Right forelimb (tissue), 1 donor: ENCODE measurements around the gene GPR146.

Source experiments
- DNase-seq: peaks from one replicate; pipeline ENCODE4 v3.0.0-alpha.2; 2018

The GPR146 gene

DNA sequence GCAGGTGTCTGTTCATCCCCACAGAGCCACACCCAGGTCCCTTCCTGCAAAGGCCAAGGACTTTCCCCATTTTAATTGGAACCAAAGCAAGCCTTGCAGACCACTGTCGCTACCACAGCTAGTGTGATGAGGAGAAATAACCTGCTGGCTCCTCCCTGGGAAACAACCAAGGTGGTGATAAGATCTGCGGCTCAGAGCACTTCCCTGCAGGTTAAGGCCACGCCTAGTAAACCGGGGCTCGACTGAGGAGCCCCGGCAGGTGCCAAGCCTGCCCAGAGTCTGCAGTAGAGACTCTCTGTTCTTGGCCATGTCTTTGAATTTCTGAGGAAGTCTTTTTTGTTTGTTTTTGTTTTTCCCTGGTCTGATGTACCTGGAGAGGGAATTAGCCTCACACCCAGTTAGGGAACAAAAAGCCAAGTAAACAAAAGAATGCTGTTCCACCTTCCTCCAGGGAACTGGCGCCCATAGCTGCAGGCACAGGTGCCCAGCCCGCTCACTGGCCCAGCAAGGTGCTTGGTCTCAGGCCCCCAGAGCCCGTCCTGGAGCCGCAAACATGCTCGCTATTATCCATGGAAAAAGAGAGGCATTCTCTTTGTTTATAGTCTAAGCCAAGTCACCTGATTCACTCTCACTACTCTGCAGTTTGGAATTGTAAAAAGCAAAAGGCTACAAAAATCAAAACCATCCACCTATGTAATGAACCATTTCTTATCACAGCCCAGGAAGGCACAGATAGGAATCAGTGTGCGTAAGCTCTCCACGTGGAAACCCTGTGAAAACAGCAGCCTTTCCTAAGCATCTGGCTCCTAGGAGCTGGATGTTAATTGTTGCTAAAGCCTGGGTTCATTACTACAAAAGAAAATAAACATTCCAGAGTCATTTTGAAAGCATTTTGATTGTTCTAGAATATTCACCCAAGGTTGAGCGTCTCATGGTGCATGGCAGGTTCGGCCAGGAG lies 2.7 kb downstream of the GPR146 start:
- no peak for DNase-seq

DNA sequence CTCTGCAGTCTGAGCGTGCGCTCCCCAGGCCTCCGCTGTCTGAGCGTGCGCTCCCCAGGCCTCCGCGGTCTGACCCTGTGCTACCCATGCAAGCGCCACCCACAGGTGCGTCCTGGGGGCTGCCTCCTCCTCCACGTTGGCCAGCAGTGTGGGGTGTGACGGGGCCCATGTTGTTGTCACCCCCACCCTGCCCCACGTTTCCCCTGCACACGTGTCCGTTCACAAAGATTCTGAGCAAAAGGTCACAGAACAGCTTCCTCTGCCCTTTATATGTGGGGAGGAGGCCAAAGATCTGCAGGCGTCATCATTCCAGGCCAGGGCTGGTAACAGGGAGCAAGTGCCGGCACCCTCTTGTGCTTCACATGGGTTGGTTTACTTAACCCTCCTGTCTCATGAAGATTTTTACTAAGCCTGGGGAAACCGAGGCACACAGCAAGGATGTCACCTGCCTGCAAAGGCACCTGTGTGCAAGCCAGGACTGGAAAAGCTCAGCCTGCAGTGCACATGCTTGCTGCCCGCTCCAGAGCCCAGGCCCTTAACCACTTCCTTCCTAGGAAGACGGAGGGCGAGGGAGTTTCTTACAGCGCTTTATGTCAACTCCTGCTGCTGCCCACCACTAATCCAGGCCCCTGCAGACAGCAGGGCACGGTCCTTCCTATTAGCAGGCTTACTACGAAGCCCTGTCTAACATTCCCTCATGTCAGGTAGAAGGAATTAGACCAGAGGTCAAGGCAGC lies 4.8 kb downstream of the GPR146 start:
- no peak for DNase-seq

DNA sequence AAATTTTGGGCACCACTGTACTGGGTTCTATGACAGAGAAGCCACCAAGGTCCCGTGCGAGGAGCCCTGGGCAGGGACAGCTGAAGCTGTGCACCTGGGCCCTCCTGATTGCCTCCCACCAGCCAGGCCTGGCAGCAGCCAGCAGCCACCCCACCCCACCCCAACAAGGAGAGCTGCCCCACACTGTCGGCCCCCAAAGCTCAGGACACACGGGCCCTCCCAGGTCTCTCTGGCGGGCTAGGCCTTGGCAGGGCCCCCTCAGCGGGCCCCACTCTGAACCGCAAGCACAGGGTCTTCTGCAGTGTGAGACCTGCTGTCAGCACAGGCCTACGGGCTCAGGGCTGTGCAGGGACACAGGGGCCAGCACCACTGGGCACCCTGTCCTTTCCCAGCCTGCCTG lies 5.5 kb downstream of the GPR146 start:
- DNase-seq, result no peak

DNA sequence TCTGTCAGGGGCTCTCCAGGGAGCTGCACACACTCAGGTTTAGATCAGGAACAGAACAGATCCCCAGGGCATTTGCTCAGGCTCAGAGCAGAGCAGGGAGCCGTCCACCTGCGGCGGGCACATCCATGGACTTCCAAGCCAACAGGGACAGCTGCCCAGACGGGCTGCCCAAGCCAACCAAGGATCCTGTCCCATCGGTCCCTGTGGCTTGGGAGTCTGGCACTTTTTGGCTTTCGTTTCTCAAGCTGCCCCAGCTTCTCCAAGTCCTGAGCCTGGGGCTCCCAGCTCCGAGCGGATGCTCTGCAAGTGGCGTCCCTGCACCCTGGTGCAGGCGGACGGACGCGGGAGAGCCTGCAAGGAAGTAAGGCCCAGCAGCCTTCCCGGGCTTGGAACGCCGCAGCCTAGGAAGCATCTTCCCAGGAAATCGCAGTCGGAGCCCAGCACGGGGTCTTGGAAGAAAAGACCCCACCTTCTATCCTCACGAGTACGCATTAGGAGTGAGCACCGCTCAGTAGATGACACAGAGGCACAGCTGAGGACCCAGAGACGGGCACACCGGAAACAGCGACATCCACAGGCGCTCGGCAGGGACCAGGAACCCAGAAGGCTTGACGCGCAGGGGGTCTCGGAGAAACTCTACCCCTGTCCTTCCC lies 6.0 kb downstream of the GPR146 start:
- DNase-seq, result no peak

GRCh38 chr7:1050956-1051690 lies 6.8 kb downstream of the GPR146 start:
- DNase-seq, result no peak

DNA sequence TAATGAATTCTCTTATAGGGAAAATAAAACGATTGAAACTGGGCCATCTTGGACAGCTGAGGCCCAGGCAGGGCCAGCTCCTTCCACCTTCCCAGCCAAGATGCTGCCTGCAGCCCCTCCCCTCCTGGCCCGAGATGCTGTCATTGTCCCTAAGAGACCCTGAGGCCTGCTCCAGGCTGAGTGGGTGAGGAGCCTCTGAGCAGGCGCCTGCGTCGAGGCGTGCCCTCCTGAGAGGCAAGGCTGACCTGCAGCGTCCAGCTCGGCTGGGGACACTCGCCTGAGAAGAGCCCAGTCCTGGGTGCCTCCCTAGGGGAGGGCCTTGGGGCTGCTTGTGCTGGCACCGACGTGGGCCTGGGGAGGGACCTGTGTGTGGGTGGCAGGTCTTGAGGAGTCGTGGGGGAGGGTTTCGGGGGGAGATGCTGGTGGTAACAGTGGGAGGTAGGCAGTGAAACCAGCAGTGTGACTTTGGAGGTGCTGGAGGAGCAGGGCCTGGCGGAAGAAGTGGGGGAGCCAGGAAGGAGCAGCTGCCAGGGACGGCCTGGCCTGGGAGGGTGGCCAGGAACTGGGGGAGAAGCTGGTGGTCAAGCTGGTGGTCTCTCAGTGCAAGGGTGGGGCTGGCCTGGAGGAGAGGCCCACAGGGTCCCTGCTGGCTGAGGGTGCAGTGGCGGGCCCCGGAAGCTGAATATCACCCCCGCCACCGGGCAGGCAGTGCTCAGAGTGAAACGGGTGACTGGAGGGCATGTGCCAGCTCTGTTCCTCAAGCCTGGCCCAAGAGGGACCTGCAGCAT lies 7.9 kb downstream of the GPR146 start:
- DNase-seq, result no peak

- DNase-seq, result no peak
Observed at GRCh38 chr7:1053002-1053411, 8.7 kb downstream of the GPR146 start.

- DNase-seq, result no peak
Observed at GRCh38 chr7:1053816-1054370, 9.5 kb downstream of the GPR146 start.

- DNase-seq, result no peak
Observed at GRCh38 chr7:1054438-1054837, 10.1 kb downstream of the GPR146 start.

GRCh38 chr7:1054861-1055450 lies 10.6 kb downstream of the GPR146 start:
- peak; percentile 80 for DNase-seq

GRCh38 chr7:1055491-1055955 lies 11.2 kb downstream of the GPR146 start:
- DNase-seq, result no peak

DNA sequence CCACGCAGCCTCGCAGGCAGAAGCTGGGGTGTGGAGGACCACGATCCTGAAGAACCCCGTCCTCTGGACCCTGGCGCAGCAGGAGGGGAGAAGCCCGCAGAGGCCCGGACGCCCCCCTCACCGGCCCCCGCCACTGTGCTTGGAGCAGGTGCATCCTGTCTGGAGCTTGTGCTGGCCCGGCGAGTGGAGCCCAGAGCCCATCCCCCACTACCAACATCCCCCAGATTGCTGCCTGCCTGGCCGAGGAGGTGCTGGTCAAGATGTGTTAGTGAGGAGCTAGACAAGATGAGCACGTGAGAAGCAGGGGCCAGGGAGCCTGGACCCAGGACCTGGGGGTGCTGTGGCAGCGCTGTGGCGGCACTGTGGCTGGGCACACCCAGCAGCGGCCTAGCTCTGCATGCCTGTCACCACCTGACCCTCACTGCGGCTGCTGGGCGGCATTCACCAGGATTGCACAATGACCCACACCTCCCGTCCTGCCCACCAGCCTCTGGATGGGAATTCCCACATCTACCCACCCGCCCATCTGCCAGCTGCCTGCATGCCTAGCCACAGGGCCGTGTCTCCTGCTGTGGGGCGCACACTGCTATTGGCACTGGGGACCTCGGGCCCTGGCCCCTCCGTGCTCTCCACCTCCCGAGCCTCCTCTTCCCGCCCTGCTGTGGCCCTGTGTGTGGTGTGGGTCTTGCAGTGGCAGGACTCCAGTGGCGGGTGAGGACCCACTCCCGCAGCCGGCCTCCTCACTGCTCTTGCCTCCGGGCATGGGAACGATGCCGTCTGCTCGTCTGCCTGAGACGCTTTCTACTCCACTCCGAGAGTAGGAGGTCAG lies 11.8 kb downstream of the GPR146 start:
- no peak for DNase-seq

DNA sequence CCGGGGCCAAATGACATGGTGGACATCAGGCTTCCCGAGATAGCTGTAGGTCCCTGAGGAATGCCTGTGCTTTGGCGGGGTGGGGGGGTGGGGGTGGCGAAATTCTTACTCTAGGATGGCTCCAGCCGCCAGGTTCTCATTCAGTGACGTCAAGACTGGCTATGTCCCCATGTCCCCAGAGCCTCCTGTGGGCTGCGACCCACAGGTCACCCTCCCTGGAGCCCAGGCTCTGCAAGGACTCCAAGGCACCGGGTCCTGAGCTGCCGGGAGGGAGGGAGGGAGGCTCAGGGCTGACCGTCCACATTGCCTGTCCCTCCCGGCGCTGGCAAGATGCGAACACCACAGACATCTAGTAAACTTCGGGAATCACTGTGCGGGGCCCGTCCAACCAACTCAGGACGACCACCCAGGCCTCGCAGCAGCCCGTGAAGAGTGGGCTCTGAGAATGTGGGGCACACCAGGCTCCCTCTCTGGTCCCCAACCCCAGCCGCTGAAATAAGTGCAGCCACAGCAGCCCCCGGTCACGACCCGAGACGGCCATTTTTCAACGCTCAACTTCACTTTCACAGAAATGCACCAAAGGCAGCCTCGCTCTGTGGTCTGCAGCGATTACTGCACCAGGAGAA lies 12.6 kb downstream of the GPR146 start:
- no peak for DNase-seq

GRCh38 chr7:1057416-1058291 lies 13.3 kb downstream of the GPR146 start:
- DNase-seq, result no peak

GRCh38 chr7:1058311-1058710 lies 14.0 kb downstream of the GPR146 start:
- DNase-seq, result no peak

DNA sequence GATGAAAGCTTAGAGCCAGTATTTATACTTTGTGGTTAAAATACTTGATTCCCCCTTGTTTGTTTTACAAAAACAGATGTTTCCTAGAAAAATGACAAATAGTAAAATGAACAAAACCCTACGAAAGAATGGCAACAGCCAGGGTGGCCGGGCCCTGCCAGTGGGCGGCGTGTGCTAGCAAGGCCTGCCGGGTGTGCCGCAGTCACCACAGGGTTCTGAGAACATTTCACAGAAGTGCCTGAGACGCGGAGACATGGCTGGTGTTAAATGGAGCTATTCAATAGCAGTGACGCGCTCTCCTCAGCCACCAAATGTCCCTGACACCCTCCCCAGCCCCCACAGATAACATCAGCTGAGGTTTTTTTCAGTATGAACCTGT lies 14.5 kb downstream of the GPR146 start:
- no peak for DNase-seq

DNA sequence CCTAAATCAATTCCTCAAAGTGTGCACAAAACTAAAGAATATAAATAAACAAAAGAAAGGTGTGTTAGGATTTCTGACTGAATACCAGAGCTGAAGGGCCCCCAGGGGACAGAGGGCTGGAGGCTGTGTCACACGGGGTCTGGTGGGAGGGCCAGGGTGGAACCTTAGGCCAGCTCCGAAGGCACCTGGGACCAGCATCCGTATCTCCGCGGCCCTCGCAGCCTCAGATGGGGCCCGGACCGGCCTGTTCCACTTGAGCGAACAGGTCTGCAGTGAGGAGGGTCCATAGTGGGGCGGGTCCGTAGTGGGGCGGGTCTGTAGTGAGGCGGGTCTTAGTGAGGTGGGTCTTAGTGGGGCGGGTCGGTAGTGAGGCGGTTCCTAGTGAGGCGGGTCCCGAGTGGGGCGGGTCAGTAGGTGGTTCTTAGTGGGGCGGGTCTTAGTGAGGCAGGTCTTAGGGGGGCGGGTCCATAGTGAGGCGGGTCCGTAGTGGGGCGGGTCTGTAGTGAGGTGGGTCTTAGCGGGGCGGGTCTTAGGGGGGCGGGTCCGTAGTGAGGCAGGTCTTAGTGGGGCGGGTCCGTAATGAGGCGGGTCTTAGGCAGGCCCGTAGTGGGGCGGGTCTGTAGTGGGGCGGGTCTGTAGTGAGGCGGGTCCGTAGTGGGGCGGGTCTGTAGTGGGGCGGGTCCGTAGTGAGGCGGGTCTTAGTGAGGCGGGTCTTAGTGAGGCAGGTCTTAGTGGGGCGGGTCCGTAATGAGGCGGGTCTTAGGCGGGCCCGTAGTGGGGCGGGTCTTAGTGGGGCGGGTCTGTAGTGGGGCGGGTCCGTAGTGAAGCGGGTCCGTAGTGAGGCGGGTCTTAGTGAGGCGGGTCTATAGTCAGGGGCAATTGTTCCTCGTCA lies 15.1 kb downstream of the GPR146 start:
- no peak for DNase-seq
